Measurements from ENCODE around the gene GPR89A.
A peak's percentile ranks its signal among the peaks of the same experiment; 100 is the strongest.
"Not testable (repeated sequence)": the region's sequence is repeated elsewhere in the genome, so short reads cannot be mapped to it uniquely, and the experiment has no call there.

Gene GPR89A

GRCh38 chr1:145670995-145671745 lies 63.4 kb downstream of the GPR89A start:
- not testable (repeated sequence) for DNase-seq (ENCODE audit: low spot score)

- DNase-seq (ENCODE audit: low spot score), result not testable (repeated sequence)
These were observed 65.4 kb downstream of the GPR89A start for GRCh38 chr1:145673217-145673616.

- DNase-seq (ENCODE audit: low spot score), result not testable (repeated sequence)
These were observed 77.1 kb downstream of the GPR89A start for GRCh38 chr1:145684858-145685257.

- DNase-seq (ENCODE audit: low spot score), result not testable (repeated sequence)
These were observed 78.3 kb downstream of the GPR89A start for GRCh38 chr1:145686078-145686477.

GRCh38 chr1:145688328-145688727 lies 80.5 kb downstream of the GPR89A start:
- no peak for TF ChIP-seq CTCF (IDR thresholded peaks at IDR 0.05; ENCODE audit: extremely low read depth, missing control alignments)
- no peak for DNase-seq (ENCODE audit: low spot score)

GRCh38 chr1:145688924-145689323 lies 81.1 kb downstream of the GPR89A start:
- no peak for DNase-seq (ENCODE audit: low spot score)
- TF ChIP-seq CTCF (IDR thresholded peaks at IDR 0.05; ENCODE audit: extremely low read depth, missing control alignments), result no peak

GRCh38 chr1:145689922-145690321 lies 82.1 kb downstream of the GPR89A start:
- DNase-seq (ENCODE audit: low spot score), result no peak
- no peak for TF ChIP-seq CTCF (IDR thresholded peaks at IDR 0.05; ENCODE audit: extremely low read depth, missing control alignments)

- no peak for TF ChIP-seq CTCF (IDR thresholded peaks at IDR 0.05; ENCODE audit: extremely low read depth, missing control alignments)
- peak; percentile 59 for DNase-seq (ENCODE audit: low spot score)
These were observed 83.1 kb downstream of the GPR89A start for GRCh38 chr1:145690587-145691558.

- DNase-seq (ENCODE audit: low spot score), result no peak
- TF ChIP-seq CTCF (IDR thresholded peaks at IDR 0.05; ENCODE audit: extremely low read depth, missing control alignments), result no peak
These were observed 85.1 kb downstream of the GPR89A start for GRCh38 chr1:145692785-145693443.

Data from GM20000 (cell line).